Left ventricle myocardium inferior (tissue), 1 donor: ENCODE data around the gene SRP54. TPM values are rescaled to one million over a fixed set of nuclear protein-coding genes. Genes with fewer than 3 reads are reported as not detected.

Experiments used
- DNase-seq: peaks from one replicate; pipeline ENCODE4 v3.0.0-alpha.2; 2020
- H3K27ac ChIP-seq: fragments of 200-600 bp; replicated peaks from 2 replicates; pipeline ENCODE4 v1.8.0; 2021
- H3K27me3 ChIP-seq: fragments of 200-600 bp; 2 replicates; pipeline ENCODE4 v1.8.0; 2021; ENCODE audit warnings: low read depth
- H3K36me3 ChIP-seq: fragments of 200-600 bp; 2 replicates; pipeline ENCODE4 v1.8.0; 2021
- H3K4me1 ChIP-seq: fragments of 200-600 bp; 2 replicates; pipeline ENCODE4 v1.8.0; 2021
- H3K4me3 ChIP-seq: fragments of 200-600 bp; 2 replicates; pipeline ENCODE4 v1.8.0; 2021; ENCODE audit warnings: mild to moderate bottlenecking, moderate library complexity
- H3K9me3 ChIP-seq: fragments of 200-600 bp; replicated peaks from 2 replicates; pipeline ENCODE4 v1.8.0; 2021
- CTCF ChIP-seq: fragments of 200-600 bp; IDR thresholded peaks from 2 replicates; pipeline ENCODE4 v1.8.0; 2021; ENCODE audit warnings: antibody characterized with exemption, mild to moderate bottlenecking, borderline replicate concordance
- intact Hi-C: fragments of 100-400 bp; cut with micrococcal nuclease; formaldehyde crosslinking; loops from one replicate; pipeline ENCODE4 v1.11.0; 2022
- total RNA-seq: library from RNA; stranded (reverse); fragmentation: NEBNext Ultra II Directional; extraction: Animal tissue kit (Norgen Biotek cat#: 25700); gene quantifications from one replicate; pipeline ENCODE4 v1.2.1, GENCODE V29; 2021
- donor health status: DM: no; HTN: yes; CAD: no; lungs with severe emphysema.

The SRP54 gene
- total RNA-seq, 1 donor from 2014 or later = 28.5 TPM

GRCh38 chr14:35068238-35069012 is 85.6 kb downstream of the SRP54 start:
- Histone ChIP-seq H3K36me3 (peaks cover 70% of the 10 kb centered on the region), H3K4me1 (peaks cover 4% of the 10 kb centered on the region), H3K27me3 (no peaks in the 10 kb centered on the region), H3K9me3 (no peaks in the 10 kb centered on the region), H3K27ac (no peak overlapping the region), H3K4me3 (no peak overlapping the region)
- no peak for DNase-seq
- TF ChIP-seq CTCF = no peak
- intact Hi-C loops = no loop called here

GRCh38 chr14:35072226-35072625 is 89.4 kb downstream of the SRP54 start:
- Histone ChIP-seq H3K36me3 (peaks cover 71% of the 10 kb centered on the region), H3K4me3 (no peak overlapping the region)
- no peak for TF ChIP-seq CTCF

GRCh38 chr14:35073486-35073885 is 90.7 kb downstream of the SRP54 start:
- TF ChIP-seq CTCF = no peak
- Histone ChIP-seq H3K27ac (peak overlapping the region; percentile 10), H3K4me1 (peaks cover 6% of the 10 kb centered on the region), H3K4me3 (no peak overlapping the region), H3K27me3 (no peaks in the 10 kb centered on the region), H3K9me3 (no peaks in the 10 kb centered on the region), H3K36me3 (peaks cover 71% of the 10 kb centered on the region)
- DNase-seq = no peak
- intact Hi-C loops = no loop called here

More at GRCh38 chr14:35072226-35072625, 89.4 kb downstream of the SRP54 start:
- Histone ChIP-seq H3K27ac (no peak overlapping the region), H3K9me3 (no peaks in the 10 kb centered on the region), H3K4me1 (peaks cover 6% of the 10 kb centered on the region), H3K27me3 (no peaks in the 10 kb centered on the region)
- no peak for DNase-seq
- intact Hi-C loops = no loop called here

GRCh38 chr14:35078082-35078481 is 95.3 kb downstream of the SRP54 start:
- intact Hi-C loops = no loop called here
- H3K4me3 ChIP-seq = no peak overlapping the region
- no peak for DNase-seq
- no peak for TF ChIP-seq CTCF
- peaks cover 84% of the 10 kb centered on the region for H3K36me3 ChIP-seq
- no peaks in the 10 kb centered on the region for H3K9me3 ChIP-seq
- H3K27ac ChIP-seq = no peak overlapping the region
- peaks cover 5% of the 10 kb centered on the region for H3K4me1 ChIP-seq
- H3K27me3 ChIP-seq = no peaks in the 10 kb centered on the region

Other genes starting within 250 kb of the SRP54 start
- gene BAZ1A, start 107.6 kb upstream of the SRP54 start, total RNA-seq = 4.5 TPM
- gene FAM177A1, start 63.3 kb downstream of the SRP54 start, total RNA-seq = 82.4 TPM
- 26.5 TPM for gene PPP2R3C, start 139.0 kb downstream of the SRP54 start, total RNA-seq
- gene PRORP, start 139.6 kb downstream of the SRP54 start, total RNA-seq = 23.6 TPM